Measurements from ENCODE around the gene SLC22A4. TPM values are rescaled to one million over a fixed set of nuclear protein-coding genes. Genes with fewer than 3 reads are reported as not detected.

Gene SLC22A4
- total RNA-seq, 1 donor from 2014 or later = 1.8 TPM

GRCh38 chr5:132353486-132353995 lies 59.3 kb downstream of the SLC22A4 start:
- Histone ChIP-seq H3K27me3 (ENCODE audit: control insufficient read depth, insufficient read depth, low read length) (no peaks in the 10 kb centered on the region), H3K4me3 (ENCODE audit: low read depth, low read length) (no peak overlapping the region), H3K36me3 (ENCODE audit: control insufficient read depth, insufficient read depth, low read length) (no peaks in the 10 kb centered on the region)
- DNase-seq (ENCODE audit: low read depth) = no peak
- no peak for TF ChIP-seq CTCF (IDR thresholded peaks at IDR 0.05; ENCODE audit: insufficient read depth, low read length, poor library complexity, severe bottlenecking)

GRCh38 chr5:132354381-132355139 lies 60.4 kb downstream of the SLC22A4 start:
- H3K27me3 ChIP-seq (ENCODE audit: control insufficient read depth, insufficient read depth, low read length) = no peaks in the 10 kb centered on the region
- no peak overlapping the region for H3K4me3 ChIP-seq (ENCODE audit: low read depth, low read length)
- DNase-seq (ENCODE audit: low read depth) = no peak
- no peak for TF ChIP-seq CTCF (IDR thresholded peaks at IDR 0.05; ENCODE audit: insufficient read depth, low read length, poor library complexity, severe bottlenecking)
- no peaks in the 10 kb centered on the region for H3K36me3 ChIP-seq (ENCODE audit: control insufficient read depth, insufficient read depth, low read length)

GRCh38 chr5:132355140-132355765 lies 61.1 kb downstream of the SLC22A4 start:
- Histone ChIP-seq H3K4me3 (ENCODE audit: low read depth, low read length) (no peak overlapping the region), H3K36me3 (ENCODE audit: control insufficient read depth, insufficient read depth, low read length) (no peaks in the 10 kb centered on the region), H3K27me3 (ENCODE audit: control insufficient read depth, insufficient read depth, low read length) (no peaks in the 10 kb centered on the region)
- no peak for TF ChIP-seq CTCF (IDR thresholded peaks at IDR 0.05; ENCODE audit: insufficient read depth, low read length, poor library complexity, severe bottlenecking)
- DNase-seq (ENCODE audit: low read depth) = no peak

- Histone ChIP-seq H3K36me3 (ENCODE audit: control insufficient read depth, insufficient read depth, low read length) (peaks cover 1% of the 10 kb centered on the region), H3K4me3 (ENCODE audit: low read depth, low read length) (no peak overlapping the region), H3K27me3 (ENCODE audit: control insufficient read depth, insufficient read depth, low read length) (no peaks in the 10 kb centered on the region)
- DNase-seq (ENCODE audit: low read depth) = no peak
- TF ChIP-seq CTCF (IDR thresholded peaks at IDR 0.05; ENCODE audit: insufficient read depth, low read length, poor library complexity, severe bottlenecking) = no peak
Measured at GRCh38 chr5:132358775-132359174, 64.6 kb downstream of the SLC22A4 start.

- DNase-seq (ENCODE audit: low read depth) = no peak
- Histone ChIP-seq H3K36me3 (ENCODE audit: control insufficient read depth, insufficient read depth, low read length) (peaks cover 1% of the 10 kb centered on the region), H3K4me3 (ENCODE audit: low read depth, low read length) (no peak overlapping the region)
Measured at GRCh38 chr5:132362086-132362485, 67.9 kb downstream of the SLC22A4 start.

More at GRCh38 chr5:132362086-132362485, 67.9 kb downstream of the SLC22A4 start:
- no peak for TF ChIP-seq CTCF (IDR thresholded peaks at IDR 0.05; ENCODE audit: insufficient read depth, low read length, poor library complexity, severe bottlenecking)
- no peaks in the 10 kb centered on the region for H3K27me3 ChIP-seq (ENCODE audit: control insufficient read depth, insufficient read depth, low read length)
